GM12878 (cell line): ENCODE measurements around the gene CCNL2. TPM values are rescaled to one million over a fixed set of nuclear protein-coding genes. Genes with fewer than 3 reads are reported as not detected.

ENCODE experiments used
- ATAC-seq: fragments of 200-7000 bp; cut with Tn5 transposase; 3 replicates; pipeline ENCODE4 v1.9.1; 2020; ENCODE audit warnings: mild to moderate bottlenecking, moderate library complexity
- BruUV-seq: library from RNA; stranded (reverse); fragments of 400-500 nt; replicated peaks from 2 replicates; lab custom pipeline; 2021; lab: Mats Ljungman, UMichigan
- CTCF ChIA-PET: fragments of 300-600 bp; sonication (Branson Sonifier 250); formaldehyde crosslinking; extraction: SDS; loops from one replicate; lab custom pipeline; 2021; ENCODE audit warnings: inconsistent platforms; lab: Yijun Ruan, JAX
- POLR2A ChIA-PET: fragments of 350-600 bp; formaldehyde crosslinking; extraction: SDS; loops from one replicate; lab custom pipeline; 2021; ENCODE audit warnings: inconsistent platforms; lab: Charles Lee
- RAD21 ChIA-PET: fragments of 300-600 bp; sonication (Branson Sonifier 250); formaldehyde crosslinking; loops from one replicate; lab custom pipeline; 2023; ENCODE audit warnings: antibody characterized with exemption; ENCODE audit not compliant: unreplicated experiment; lab: Charles Lee
- SMC1A ChIA-PET: fragments of 300-600 bp; sonication (Branson Sonifier 250); formaldehyde crosslinking; loops from one replicate; lab custom pipeline; 2023; ENCODE audit not compliant: unreplicated experiment, uncharacterized antibody; lab: Charles Lee
- DNase-seq: peaks from one replicate; pipeline ENCODE4 v3.0.0-alpha.2; 2011; ENCODE audit warnings: low read depth, low spot score
- FAIRE-seq: peaks from 3 replicates; lab custom pipeline; 2011; peaks lifted over from hg19 to GRCh38; lab: Jason Lieb, UNC
- H2AFZ ChIP-seq: 2 replicates; pipeline ENCODE4 v1.6.0; 2011; ENCODE audit warnings: low read depth, low read length, control low read depth; ENCODE audit not compliant: control insufficient read depth
- H3K27ac ChIP-seq: 2 replicates; pipeline ENCODE4 v1.5.1; 2011; ENCODE audit warnings: control low read depth; ENCODE audit not compliant: control insufficient read depth, insufficient read depth
- H3K27me3 ChIP-seq, 2 experiments: replicated peaks in 1 of 2; 2 replicates each; pipeline versions ENCODE4 v1.6.0 to v1.6.1; 2011; ENCODE audit warnings: low read length in 1 of 2; ENCODE audit not compliant: control insufficient read depth in 2 of 2, insufficient read depth in 2 of 2
- H3K36me3 ChIP-seq, 2 experiments: 2 replicates each; pipeline ENCODE4 v1.5.1; 2011; ENCODE audit warnings: low read length in 1 of 2; ENCODE audit not compliant: control insufficient read depth in 2 of 2, insufficient read depth in 2 of 2
- H3K4me1 ChIP-seq: 2 replicates; pipeline ENCODE4 v1.6.1; 2011; ENCODE audit warnings: mild to moderate bottlenecking, low read length, moderate library complexity, mixed read lengths; ENCODE audit not compliant: control insufficient read depth, insufficient read depth
- H3K4me2 ChIP-seq: 2 replicates; pipeline ENCODE4 v1.6.0; 2011; ENCODE audit warnings: control low read depth; ENCODE audit not compliant: control insufficient read depth, insufficient read depth
- H3K4me3 ChIP-seq: fragments of 200-600 bp; sonication (generic); 2 replicates; pipeline ENCODE4 v1.5.1; 2016
- H3K79me2 ChIP-seq: 2 replicates; pipeline ENCODE4 v1.6.0; 2011; ENCODE audit warnings: low read length; ENCODE audit not compliant: control insufficient read depth, insufficient read depth
- H3K9ac ChIP-seq: 2 replicates; pipeline ENCODE4 v1.8.0; 2011; ENCODE audit warnings: low read length, control low read depth, mixed read lengths; ENCODE audit not compliant: control insufficient read depth, insufficient read depth
- H3K9me3 ChIP-seq: replicated peaks from 3 replicates; pipeline ENCODE4 v1.5.1; 2011; ENCODE audit warnings: mild to moderate bottlenecking, low read length; ENCODE audit not compliant: control insufficient read depth, insufficient read depth
- H4K20me1 ChIP-seq: 2 replicates; pipeline ENCODE4 v1.6.0; 2011; ENCODE audit not compliant: control insufficient read depth, insufficient read depth
- CREB1 ChIP-seq: IDR thresholded peaks from 2 replicates; pipeline ENCODE4 v1.6.1; 2012; ENCODE audit warnings: low read depth, mild to moderate bottlenecking, inconsistent platforms
- HDAC6 ChIP-seq: fragments of 200-600 bp; sonication (generic); IDR thresholded peaks from one replicate; pipeline ENCODE4 v1.8.0; 2017; ENCODE audit warnings: antibody characterized with exemption; ENCODE audit not compliant: unreplicated experiment
- IRF4 ChIP-seq: IDR thresholded peaks from 2 replicates; pipeline ENCODE4 v1.6.1; 2011; ENCODE audit warnings: low read depth, low read length
- KDM1A ChIP-seq: fragments of 200-600 bp; sonication (generic); IDR thresholded peaks from 2 replicates; pipeline ENCODE4 v1.6.1; 2016; ENCODE audit warnings: borderline replicate concordance
- POLR2A ChIP-seq: IDR thresholded peaks from 2 replicates; pipeline ENCODE4 v1.6.1; 2011; ENCODE audit warnings: low read depth, mild to moderate bottlenecking, low read length
- SRF ChIP-seq, 2 experiments: IDR thresholded peaks; 2 replicates each; pipeline ENCODE4 v1.6.1; 2011; ENCODE audit warnings: low read depth in 2 of 2, low read length in 2 of 2, mild to moderate bottlenecking in 1 of 2, moderate library complexity in 1 of 2
- TCF3 ChIP-seq: IDR thresholded peaks from 2 replicates; pipeline ENCODE4 v1.6.1; 2012; ENCODE audit warnings: low read depth, mild to moderate bottlenecking, low read length, borderline replicate concordance; ENCODE audit not compliant: insufficient read depth
- YBX1 ChIP-seq: fragments of 450-650 bp; IDR thresholded peaks from 2 replicates; pipeline ENCODE4 v1.6.1; 2016; ENCODE audit warnings: antibody characterized with exemption
- ZSCAN29 ChIP-seq: fragments of 450-650 bp; IDR thresholded peaks from 2 replicates; pipeline ENCODE4 v1.6.1; 2017; ENCODE audit warnings: mild to moderate bottlenecking, moderate library complexity
- WGBS: methylation state at CpG from one replicate; pipeline ENCODE4 v1.1.6; 2016; ENCODE audit warnings: low lambda C conversion rate; ENCODE audit not compliant: insufficient replicate concordance, insufficient coverage; ENCODE audit errors: missing lambda C conversion rate; 5-methylcytosine and 5-hydroxymethylcytosine counted together
- in situ Hi-C: fragments of 300-500 bp; cut with MboI; formaldehyde crosslinking; loops from 9 replicates; pipeline ENCODE4 v1.14.3; 2018; ENCODE audit warnings: mixed read lengths
- intact Hi-C: fragments of 100-400 bp; cut with micrococcal nuclease; formaldehyde crosslinking; loops from one replicate; pipeline ENCODE4 v1.14.2; 2022; ENCODE audit not compliant: unreplicated experiment
- polyA plus RNA-seq, 11 experiments: library from polyadenylated mRNA; depleted of rRNA in 4 of 11; unstranded in 6 of 11; stranded (reverse) in 5 of 11; fragments of >200 nt; fragmentation: Nextera tagmentation in 4 of 11; fragmentation: Illumina TruSeq in 1 of 11; extraction: Ambion mirVana in 4 of 11; extraction: Trizol in 1 of 11; gene quantifications; 1 replicate in 1 of 11; 2 replicates in 10 of 11; pipeline versions ENCODE4 v1.2.1 to v1.2.3, GENCODE V29; 2011 to 2016; ENCODE audit warnings: inconsistent platforms in 2 of 11, missing spikeins in 2 of 11, low read depth in 1 of 11
- total RNA-seq, 4 experiments: library from RNA; depleted of rRNA in 3 of 4; stranded (reverse); fragments of >200 nt in 3 of 4; fragmentation: Illumina TruSeq in 1 of 4; extraction: Trizol in 1 of 4; gene quantifications; 2 replicates each; pipeline versions ENCODE4 v1.2.1 to v1.2.3, GENCODE V29; 2013 to 2021

Gene CCNL2
- total and polyA plus RNA-seq, 10 of the 15 experiments (the other 5 are each of a cell fraction or from before 2014, with no cell fraction given), result 2.1 to 143 (median 101) TPM

- DNase-seq (no peak), FAIRE-seq (no peak), ATAC-seq (no peak)
- no peak overlapping the region for H3K4me3 ChIP-seq
- no peak overlapping the region for H3K27ac ChIP-seq
- no peaks in the 10 kb centered on the region for H4K20me1 ChIP-seq
- H3K27me3 ChIP-seq, result peaks cover 0 to 3% of the 10 kb centered on the region in 2 experiments; a peak in 2 of 4 replicates
- H3K4me2 ChIP-seq, result no peak overlapping the region
- intact Hi-C loops, result no loop called here
- in situ Hi-C loops, result no loop called here
- ChIA-PET RAD21 (no interaction called here), POLR2A (no interaction called here), SMC1A (no interaction called here), CTCF (interaction anchor here (1.8 kb wide), 1 partner anchor 20 kb away, joined by 10 read pairs; no protein-coding TSS in a partner anchor)
- H3K36me3 ChIP-seq, result no peaks in the 10 kb centered on the region
- H3K9me3 ChIP-seq, result no peaks in the 10 kb centered on the region
- H2AFZ ChIP-seq, result no peak overlapping the region
- no TSS peak for BruUV-seq
- peaks cover 6% of the 10 kb centered on the region; the same call in 1 of the 2 replicates for H3K4me1 ChIP-seq
- peaks cover 2% of the 10 kb centered on the region for H3K79me2 ChIP-seq
- TF ChIP-seq POLR2A (no peak), TCF3 (no peak), HDAC6 (no peak), YBX1 (no peak), SRF (IDR thresholded peaks at IDR 0.05; ENCODE audit: low read depth in 2 of 2, low read length in 2 of 2) (no peak), ZSCAN29 (no peak), KDM1A (no peak), CREB1 (no peak), IRF4 (no peak)
- no peak overlapping the region for H3K9ac ChIP-seq
- 81% methylated on average over 29 of the region's 29 CpGs for WGBS
Observed at GRCh38 chr1:1351511-1352427, 47.4 kb downstream of the CCNL2 start.
